ENCODE data around the gene PRKCQ.
"Not testable (repeated sequence)": the region's sequence is repeated elsewhere in the genome, so short reads cannot be mapped to it uniquely, and the experiment has no call there.

PRKCQ gene

DNA sequence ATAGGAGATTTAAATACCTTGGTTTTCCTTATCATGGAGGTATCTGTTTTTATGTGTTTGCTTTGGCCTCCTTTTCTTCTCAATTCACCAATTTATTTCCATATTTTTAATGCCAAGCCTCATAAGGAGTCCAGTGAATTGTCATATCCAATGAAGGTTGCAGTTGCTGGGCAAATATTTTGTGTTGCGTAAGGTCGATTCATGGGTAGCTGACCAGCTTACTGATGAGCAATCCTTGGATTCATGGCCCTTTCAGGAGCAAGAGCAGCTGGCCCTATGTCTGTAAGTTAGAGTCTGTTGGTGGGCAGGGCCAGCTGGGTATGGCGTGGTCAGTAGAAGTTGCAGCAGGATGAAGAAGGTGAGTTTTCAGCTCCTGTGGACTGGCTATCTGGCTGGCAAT is 194.4 kb downstream of the PRKCQ start:
- in situ Hi-C loops (cut with HindIII; ENCODE audit: low pct_ligation_motif_present, low pct_unique_long_range_greater_than_20kb, low sequenced_read_pairs) = no loop called here
- DNase-seq = no peak

DNA sequence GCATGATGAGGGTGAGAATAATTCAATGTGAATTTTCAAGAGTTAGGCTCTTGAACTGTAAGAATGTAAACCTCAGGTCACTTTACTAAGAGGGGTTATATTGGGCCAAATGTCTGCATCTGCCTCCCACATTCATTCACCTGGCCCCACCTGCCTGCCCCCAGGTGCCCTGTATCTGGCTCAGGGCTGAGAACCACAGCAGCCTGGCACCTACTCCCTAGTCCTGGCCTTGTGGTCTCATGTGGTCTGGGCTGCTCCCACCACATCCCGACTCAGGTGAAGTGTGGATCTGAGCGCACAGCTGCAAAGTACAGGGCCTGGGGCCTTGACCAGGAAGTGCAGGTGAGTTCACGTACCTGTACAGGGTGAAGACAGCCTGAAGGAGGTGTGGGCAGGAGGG is 195.2 kb downstream of the PRKCQ start:
- in situ Hi-C loops (cut with HindIII; ENCODE audit: low pct_ligation_motif_present, low pct_unique_long_range_greater_than_20kb, low sequenced_read_pairs) = no loop called here
- no peak for DNase-seq

DNA sequence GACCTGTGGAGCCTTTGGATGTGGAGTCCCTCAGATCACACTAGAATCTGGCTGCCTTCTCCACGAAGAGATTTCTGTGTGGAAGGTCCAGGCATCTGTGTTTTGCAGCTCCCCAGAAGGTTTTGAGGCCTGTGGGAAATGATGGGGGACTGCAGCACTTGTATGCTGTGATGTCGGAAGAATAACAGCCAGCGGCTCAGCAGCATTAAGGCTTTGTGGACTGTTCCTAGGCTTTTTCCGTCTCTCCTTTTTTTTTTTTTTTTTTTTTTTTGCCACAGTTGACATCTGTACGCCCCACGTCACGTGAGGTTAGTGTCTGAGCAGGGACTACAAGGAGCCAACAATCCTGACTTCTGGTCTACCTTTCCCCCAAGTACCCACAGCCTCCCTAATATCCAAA is 196.0 kb downstream of the PRKCQ start:
- in situ Hi-C loops (cut with HindIII; ENCODE audit: low pct_ligation_motif_present, low pct_unique_long_range_greater_than_20kb, low sequenced_read_pairs) = no loop called here
- DNase-seq = no peak

DNA sequence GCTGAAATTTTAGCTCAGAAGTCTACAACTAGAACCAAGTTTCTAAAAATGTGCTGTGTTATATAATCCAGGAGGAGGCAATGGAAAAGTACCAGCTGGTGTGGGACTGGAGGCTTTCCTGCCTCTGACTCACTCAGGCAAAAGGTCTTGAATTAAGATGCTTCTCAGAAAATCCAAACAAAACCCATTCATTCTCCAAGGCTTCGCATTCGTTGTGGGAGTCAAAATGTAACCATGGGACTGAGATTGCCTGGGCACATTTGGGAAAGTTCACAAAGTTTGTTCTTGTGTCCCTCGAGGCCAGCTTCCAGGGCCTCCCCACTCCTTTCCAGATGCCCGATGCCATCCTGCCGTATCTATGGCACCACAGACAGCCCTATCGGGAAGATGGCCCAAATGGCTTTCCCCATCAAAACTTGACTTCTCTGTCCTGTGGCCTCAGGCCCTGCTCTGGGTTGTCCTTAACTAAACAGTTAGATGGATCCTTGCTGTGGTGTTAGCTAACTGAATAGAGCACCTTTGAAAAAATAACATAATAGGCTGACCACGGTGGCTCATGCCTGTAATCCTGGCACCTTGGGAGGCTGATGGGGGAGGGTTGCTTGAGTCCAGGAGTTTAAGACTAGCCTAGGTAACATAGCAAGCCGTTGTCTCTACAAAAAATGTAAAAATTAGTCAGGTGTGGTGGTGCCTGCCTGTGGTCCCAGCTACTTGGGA is 196.8 kb downstream of the PRKCQ start:
- in situ Hi-C loops (cut with HindIII; ENCODE audit: low pct_ligation_motif_present, low pct_unique_long_range_greater_than_20kb, low sequenced_read_pairs) = no loop called here
- DNase-seq = no peak

DNA sequence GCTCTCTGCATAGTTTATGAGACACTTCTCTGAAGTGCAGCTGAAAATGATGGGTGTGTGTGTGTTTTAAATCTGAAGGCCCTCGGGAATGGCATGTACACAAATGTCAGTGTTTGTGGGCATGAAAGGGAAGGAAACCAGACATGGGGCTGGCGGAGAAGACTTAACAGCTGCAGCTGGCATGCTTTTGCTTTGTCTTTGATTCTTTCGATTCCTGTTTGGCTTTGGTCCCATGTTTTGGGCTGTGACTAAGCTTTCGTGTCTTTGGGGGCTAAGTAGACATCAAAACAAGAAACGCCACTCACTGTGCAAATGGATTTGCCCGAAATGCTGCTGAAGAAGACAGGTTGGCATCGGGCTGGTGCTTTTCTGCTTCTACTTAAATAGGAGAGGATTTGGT is 198.0 kb downstream of the PRKCQ start:
- DNase-seq = no peak
- in situ Hi-C loops (cut with HindIII; ENCODE audit: low pct_ligation_motif_present, low pct_unique_long_range_greater_than_20kb, low sequenced_read_pairs) = no loop called here

DNA sequence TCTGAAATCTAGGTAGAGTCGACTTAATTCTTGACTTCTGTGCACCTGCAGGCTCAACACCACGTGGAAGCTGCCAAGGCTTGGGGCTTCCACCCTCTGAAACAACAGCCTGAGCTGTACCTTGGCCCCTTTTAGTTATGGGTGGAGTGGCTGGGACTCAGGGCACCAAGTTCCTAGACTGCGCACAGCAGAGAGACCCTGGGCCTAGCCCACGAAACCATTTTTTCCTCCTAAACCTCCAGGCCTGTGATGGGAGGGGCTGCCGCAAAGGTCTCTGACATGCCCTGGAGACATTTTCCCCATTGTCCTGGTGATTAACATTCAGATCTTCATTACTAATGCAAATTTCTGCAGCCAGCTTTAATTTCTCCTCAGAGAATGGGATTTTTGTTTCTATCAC is 199.6 kb downstream of the PRKCQ start:
- DNase-seq; in situ Hi-C loops (cut with HindIII; ENCODE audit: low pct_ligation_motif_present, low pct_unique_long_range_greater_than_20kb, low sequenced_read_pairs): not testable (repeated sequence)

DNA sequence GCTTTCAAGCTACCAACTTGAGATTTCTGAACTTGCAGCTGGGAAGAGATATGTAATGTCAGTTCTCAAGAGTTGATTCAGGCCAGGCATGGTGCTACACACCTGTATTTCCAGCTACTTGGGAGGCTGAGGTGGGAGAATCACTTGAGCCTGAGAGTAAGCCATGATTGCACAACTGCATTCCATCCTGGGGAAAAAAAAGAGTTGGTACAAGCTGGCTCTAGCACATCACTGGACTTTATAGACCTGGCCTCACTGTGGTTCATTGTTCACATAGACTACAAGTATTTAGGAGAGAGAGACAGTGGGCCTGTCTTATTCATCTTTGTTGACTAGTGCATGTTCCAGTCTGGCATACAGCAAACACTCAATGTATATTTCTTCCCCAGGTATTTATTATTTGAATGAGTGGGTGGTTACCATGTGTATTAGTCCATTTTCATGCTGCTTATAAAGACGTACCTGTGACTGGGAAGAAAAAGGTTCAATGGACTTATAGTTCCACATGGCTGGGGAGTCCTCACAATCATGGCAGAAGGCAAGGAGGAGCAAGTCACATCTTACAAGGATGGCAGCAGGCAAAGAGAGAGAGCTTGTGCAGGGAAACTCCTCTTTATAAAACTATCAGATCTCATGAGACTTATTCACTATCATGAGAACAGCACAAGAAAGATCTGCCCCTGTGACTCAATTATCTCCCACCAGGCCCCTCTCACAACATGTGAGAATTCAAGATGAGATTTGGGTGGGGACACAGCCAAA is 200.9 kb downstream of the PRKCQ start:
- DNase-seq = no peak
- in situ Hi-C loops (cut with HindIII; ENCODE audit: low pct_ligation_motif_present, low pct_unique_long_range_greater_than_20kb, low sequenced_read_pairs) = no loop called here
